ENCODE results near the gene NPC1.
"Not testable (repeated sequence)": the region's sequence is repeated elsewhere in the genome, so short reads cannot be mapped to it uniquely, and the experiment has no call there.

The NPC1 gene

GRCh38 chr18:23515911-23516546 is 70.3 kb downstream of the NPC1 start:
- DNase-seq = peak; percentile 73

GRCh38 chr18:23512641-23513040 is 73.7 kb downstream of the NPC1 start:
- DNase-seq = no peak

GRCh38 chr18:23512216-23512615 is 74.1 kb downstream of the NPC1 start:
- not testable (repeated sequence) for DNase-seq

- DNase-seq = not testable (repeated sequence)
Observed at GRCh38 chr18:23510923-23511322, 75.4 kb downstream of the NPC1 start.

GRCh38 chr18:23506393-23506792 is 79.9 kb downstream of the NPC1 start:
- DNase-seq = no peak

GRCh38 chr18:23504720-23505119 is 81.6 kb downstream of the NPC1 start:
- DNase-seq = no peak

GRCh38 chr18:23503963-23504344 is 82.4 kb downstream of the NPC1 start:
- DNase-seq = no peak

- peak; percentile 97 for DNase-seq
Observed at GRCh38 chr18:23503038-23503962, 83.0 kb downstream of the NPC1 start, which contains the start of gene RMC1. Gene RMC1 (plus strand): TSS chr18:23503511. CDS start chr18:23503619, 108 bp downstream.

- DNase-seq = no peak
Observed at GRCh38 chr18:23502516-23503037, 83.7 kb downstream of the NPC1 start.

GRCh38 chr18:23501626-23502025 is 84.7 kb downstream of the NPC1 start:
- DNase-seq = no peak

- no peak for DNase-seq
Observed at GRCh38 chr18:23499291-23499781, 87.0 kb downstream of the NPC1 start.

- peak; percentile 74 for DNase-seq
Observed at GRCh38 chr18:23498877-23499276, 87.4 kb downstream of the NPC1 start.

- no peak for DNase-seq
Observed at GRCh38 chr18:23498117-23498516, 88.2 kb downstream of the NPC1 start.

- no peak for DNase-seq
Observed at GRCh38 chr18:23495723-23496440, 90.4 kb downstream of the NPC1 start.

- DNase-seq = no peak
Observed at GRCh38 chr18:23494992-23495391, 91.3 kb downstream of the NPC1 start.

- DNase-seq = no peak
Observed at GRCh38 chr18:23493654-23494053, 92.7 kb downstream of the NPC1 start.

- not testable (repeated sequence) for DNase-seq
Observed at GRCh38 chr18:23489586-23489985, 96.7 kb downstream of the NPC1 start.

- DNase-seq = peak; percentile 57
Observed at GRCh38 chr18:23487738-23488570, 98.4 kb downstream of the NPC1 start.

GRCh38 chr18:23485386-23485785 is 100.9 kb downstream of the NPC1 start:
- no peak for DNase-seq

GRCh38 chr18:23484561-23485182 is 101.6 kb downstream of the NPC1 start:
- no peak for DNase-seq

Measured in stimulated activated CD4-positive, alpha-beta T cell treated with anti-CD3 and anti-CD28 coated beads, Interleukin-1b, Interleukin-23, amount 100 ng/mL, for 48 hours (primary cell).